HL-60 (cell line): ENCODE measurements around the gene GRM8.
"Not testable (repeated sequence)": the region's sequence is repeated elsewhere in the genome, so short reads cannot be mapped to it uniquely, and the experiment has no call there.

Experiments
- CTCF ChIP-seq: IDR thresholded peaks from one replicate; pipeline ENCODE4 v1.5.1; 2011; ENCODE audit warnings: low read length, control low read depth, inconsistent platforms; ENCODE audit not compliant: insufficient read depth
- GABPA ChIP-seq: IDR thresholded peaks from 2 replicates; pipeline ENCODE4 v1.6.1; 2012; ENCODE audit warnings: low read depth
- POLR2AphosphoS5 ChIP-seq: IDR thresholded peaks from 2 replicates; pipeline ENCODE4 v1.6.1; 2012; ENCODE audit warnings: low read depth

GRCh38 chr7:126887980-126888379 is 364.8 kb downstream of the GRM8 start:
- TF ChIP-seq CTCF, GABPA, POLR2AphosphoS5: not testable (repeated sequence)
